ENCODE data around the gene GALNT2. TPM values are rescaled to one million over a fixed set of nuclear protein-coding genes. Genes with fewer than 3 reads are reported as not detected.

The GALNT2 gene
- total RNA-seq, 2 experiments from 2014 or later, result 48.2 to 51.0 TPM

- Mint-ChIP-seq H3K27me3 (no peaks in the 10 kb centered on the region), H3K27ac (peak overlapping the region; percentile 75), H3K4me3 (no peak overlapping the region), H3K9me3 (ENCODE audit: low read depth) (no peaks in the 10 kb centered on the region), H3K4me1 (peaks cover 42% of the 10 kb centered on the region), H3K36me3 (ENCODE audit: low read depth) (peaks cover 23% of the 10 kb centered on the region)
- POLR2A ChIA-PET, result interaction anchor here (0.6 kb wide), 1 partner anchor 1234 kb away, joined by 3 read pairs; no protein-coding TSS in a partner anchor
- CTCF ChIA-PET, result interaction anchor here (1.0 to 1.1 kb wide), 3 partner anchors 9 to 44 kb away, joined by 3 to 4 read pairs (median 3); no protein-coding TSS in a partner anchor
- DNase-seq (peak; percentile 53), ATAC-seq (peak; percentile 87)
- intact Hi-C loops (cut with DNase I, micrococcal nuclease), result loop anchor here in 1 of 2 experiments (1.0 kb wide), 1 partner anchor 30 kb away; no protein-coding TSS in a partner anchor
These were observed 203.7 kb downstream of the GALNT2 start for GRCh38 chr1:230270559-230271281.

- POLR2A ChIA-PET, result no interaction called here
- ATAC-seq, result no peak
- H3K27ac Mint-ChIP-seq, result peak overlapping the region; percentile 75
- intact Hi-C loops (cut with DNase I, micrococcal nuclease), result no loop called here
- H3K4me1 Mint-ChIP-seq, result peaks cover 46% of the 10 kb centered on the region
- no peak for DNase-seq
- H3K9me3 Mint-ChIP-seq (ENCODE audit: low read depth), result no peaks in the 10 kb centered on the region
- no peaks in the 10 kb centered on the region for H3K27me3 Mint-ChIP-seq
- H3K36me3 Mint-ChIP-seq (ENCODE audit: low read depth), result peaks cover 23% of the 10 kb centered on the region
- CTCF ChIA-PET, result interaction anchor here (1.0 to 1.1 kb wide), 3 partner anchors 8 to 45 kb away, joined by 3 to 4 read pairs (median 3); no protein-coding TSS in a partner anchor
- H3K4me3 Mint-ChIP-seq, result no peak overlapping the region
These were observed 204.4 kb downstream of the GALNT2 start for GRCh38 chr1:230271300-230272035.

GRCh38 chr1:230272557-230272956 is 205.5 kb downstream of the GALNT2 start:
- no peak for DNase-seq
- Mint-ChIP-seq H3K4me1 (peaks cover 56% of the 10 kb centered on the region), H3K4me3 (no peak overlapping the region), H3K27me3 (no peaks in the 10 kb centered on the region), H3K36me3 (ENCODE audit: low read depth) (peaks cover 21% of the 10 kb centered on the region), H3K9me3 (ENCODE audit: low read depth) (no peaks in the 10 kb centered on the region), H3K27ac (peak overlapping the region; percentile 41)
- no peak for ATAC-seq
- POLR2A ChIA-PET, result no interaction called here
- intact Hi-C loops (cut with DNase I, micrococcal nuclease), result no loop called here
- CTCF ChIA-PET, result no interaction called here

- H3K36me3 Mint-ChIP-seq (ENCODE audit: low read depth), result peaks cover 21% of the 10 kb centered on the region
- H3K4me1 Mint-ChIP-seq, result peaks cover 59% of the 10 kb centered on the region
- intact Hi-C loops (cut with DNase I, micrococcal nuclease), result no loop called here
- no peaks in the 10 kb centered on the region for H3K27me3 Mint-ChIP-seq
- POLR2A ChIA-PET, result no interaction called here
- no peak overlapping the region for H3K4me3 Mint-ChIP-seq
- H3K27ac Mint-ChIP-seq, result peak overlapping the region; percentile 8
- no peaks in the 10 kb centered on the region for H3K9me3 Mint-ChIP-seq (ENCODE audit: low read depth)
- CTCF ChIA-PET, result no interaction called here
- DNase-seq, result no peak
- no peak for ATAC-seq
These were observed 206.2 kb downstream of the GALNT2 start for GRCh38 chr1:230273141-230273710.

- ChIA-PET CTCF (interaction anchor here (0.6 to 1.2 kb wide), 2 partner anchors 31 to 141 kb away, joined by 3 to 4 read pairs; no protein-coding TSS in a partner anchor), POLR2A (no interaction called here)
- intact Hi-C loops (cut with DNase I, micrococcal nuclease), result no loop called here
- peak overlapping the region; percentile 60 for H3K27ac Mint-ChIP-seq
- no peak for DNase-seq
- no peak for ATAC-seq
- H3K9me3 Mint-ChIP-seq (ENCODE audit: low read depth), result no peaks in the 10 kb centered on the region
- peaks cover 27% of the 10 kb centered on the region for H3K36me3 Mint-ChIP-seq (ENCODE audit: low read depth)
- H3K27me3 Mint-ChIP-seq, result no peaks in the 10 kb centered on the region
- no peak overlapping the region for H3K4me3 Mint-ChIP-seq
- H3K4me1 Mint-ChIP-seq, result peaks cover 58% of the 10 kb centered on the region
These were observed 207.2 kb downstream of the GALNT2 start for GRCh38 chr1:230274254-230274653.

GRCh38 chr1:230276401-230276800 is 209.4 kb downstream of the GALNT2 start:
- H3K27ac Mint-ChIP-seq, result no peak overlapping the region
- no peaks in the 10 kb centered on the region for H3K9me3 Mint-ChIP-seq (ENCODE audit: low read depth)
- ChIA-PET CTCF (no interaction called here), POLR2A (no interaction called here)
- DNase-seq (peak; percentile 1), ATAC-seq (no peak)
- intact Hi-C loops (cut with DNase I, micrococcal nuclease), result no loop called here
- peaks cover 26% of the 10 kb centered on the region for H3K36me3 Mint-ChIP-seq (ENCODE audit: low read depth)
- no peak overlapping the region for H3K4me3 Mint-ChIP-seq
- no peaks in the 10 kb centered on the region for H3K27me3 Mint-ChIP-seq
- peaks cover 43% of the 10 kb centered on the region for H3K4me1 Mint-ChIP-seq

GRCh38 chr1:230277201-230278025 is 210.4 kb downstream of the GALNT2 start:
- intact Hi-C loops (cut with DNase I, micrococcal nuclease), result no loop called here
- Mint-ChIP-seq H3K27me3 (no peaks in the 10 kb centered on the region), H3K4me3 (no peak overlapping the region), H3K27ac (no peak overlapping the region), H3K4me1 (peaks cover 48% of the 10 kb centered on the region), H3K36me3 (ENCODE audit: low read depth) (peaks cover 25% of the 10 kb centered on the region), H3K9me3 (ENCODE audit: low read depth) (no peaks in the 10 kb centered on the region)
- ChIA-PET POLR2A (no interaction called here), CTCF (no interaction called here)
- ATAC-seq (no peak), DNase-seq (peak; percentile 3)

GRCh38 chr1:230278376-230278775 is 211.3 kb downstream of the GALNT2 start:
- no peak for ATAC-seq
- POLR2A ChIA-PET, result no interaction called here
- no peak for DNase-seq
- Mint-ChIP-seq H3K27me3 (no peaks in the 10 kb centered on the region), H3K9me3 (ENCODE audit: low read depth) (no peaks in the 10 kb centered on the region), H3K27ac (no peak overlapping the region), H3K36me3 (ENCODE audit: low read depth) (peaks cover 25% of the 10 kb centered on the region), H3K4me1 (peaks cover 40% of the 10 kb centered on the region), H3K4me3 (no peak overlapping the region)
- CTCF ChIA-PET, result no interaction called here
- intact Hi-C loops (cut with DNase I, micrococcal nuclease), result no loop called here

- DNase-seq (peak; percentile 3), ATAC-seq (no peak)
- intact Hi-C loops (cut with DNase I, micrococcal nuclease), result no loop called here
- CTCF ChIA-PET, result interaction anchor here (1.0 kb wide), 1 partner anchor 8 kb away, joined by 3 read pairs; no protein-coding TSS in a partner anchor
- Mint-ChIP-seq H3K36me3 (ENCODE audit: low read depth) (peaks cover 22% of the 10 kb centered on the region), H3K4me1 (peaks cover 35% of the 10 kb centered on the region), H3K27me3 (no peaks in the 10 kb centered on the region), H3K27ac (no peak overlapping the region), H3K9me3 (ENCODE audit: low read depth) (no peaks in the 10 kb centered on the region), H3K4me3 (no peak overlapping the region)
- POLR2A ChIA-PET, result no interaction called here
These were observed 212.0 kb downstream of the GALNT2 start for GRCh38 chr1:230278871-230279582.

- intact Hi-C loops (cut with DNase I, micrococcal nuclease), result no loop called here
- DNase-seq (no peak), ATAC-seq (no peak)
- Mint-ChIP-seq H3K4me1 (peaks cover 32% of the 10 kb centered on the region), H3K9me3 (ENCODE audit: low read depth) (no peaks in the 10 kb centered on the region), H3K36me3 (ENCODE audit: low read depth) (peaks cover 18% of the 10 kb centered on the region), H3K4me3 (no peak overlapping the region), H3K27me3 (no peaks in the 10 kb centered on the region), H3K27ac (no peak overlapping the region)
- POLR2A ChIA-PET, result no interaction called here
- CTCF ChIA-PET, result interaction anchor here (1.0 kb wide), 1 partner anchor 9 kb away, joined by 3 read pairs; no protein-coding TSS in a partner anchor
These were observed 212.5 kb downstream of the GALNT2 start for GRCh38 chr1:230279583-230279945.
